ENCODE measurements around the gene CIB2.

Gene CIB2

DNA sequence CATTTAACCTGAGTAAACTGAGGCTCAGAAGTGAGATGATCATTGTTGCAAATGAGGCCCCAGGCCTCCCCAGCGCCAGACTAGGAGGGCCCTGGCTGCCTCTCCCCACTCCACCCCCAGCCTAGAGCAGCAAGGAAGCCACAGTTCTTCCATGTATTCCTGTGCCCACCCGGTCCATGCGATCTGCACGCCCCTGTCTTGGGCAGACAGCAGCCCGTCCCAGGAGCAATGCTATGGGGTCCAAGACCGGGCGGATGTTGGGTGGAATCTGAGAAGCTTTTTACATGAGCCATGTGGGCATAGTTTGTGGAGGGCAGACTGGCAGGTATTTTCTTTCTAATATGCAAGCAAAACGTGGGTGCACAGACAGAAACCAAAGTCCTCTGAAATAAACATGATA is 23.8 kb downstream of the CIB2 start:
- DNase-seq (ENCODE audit: low read depth in 2 of 2) = no peak

DNA sequence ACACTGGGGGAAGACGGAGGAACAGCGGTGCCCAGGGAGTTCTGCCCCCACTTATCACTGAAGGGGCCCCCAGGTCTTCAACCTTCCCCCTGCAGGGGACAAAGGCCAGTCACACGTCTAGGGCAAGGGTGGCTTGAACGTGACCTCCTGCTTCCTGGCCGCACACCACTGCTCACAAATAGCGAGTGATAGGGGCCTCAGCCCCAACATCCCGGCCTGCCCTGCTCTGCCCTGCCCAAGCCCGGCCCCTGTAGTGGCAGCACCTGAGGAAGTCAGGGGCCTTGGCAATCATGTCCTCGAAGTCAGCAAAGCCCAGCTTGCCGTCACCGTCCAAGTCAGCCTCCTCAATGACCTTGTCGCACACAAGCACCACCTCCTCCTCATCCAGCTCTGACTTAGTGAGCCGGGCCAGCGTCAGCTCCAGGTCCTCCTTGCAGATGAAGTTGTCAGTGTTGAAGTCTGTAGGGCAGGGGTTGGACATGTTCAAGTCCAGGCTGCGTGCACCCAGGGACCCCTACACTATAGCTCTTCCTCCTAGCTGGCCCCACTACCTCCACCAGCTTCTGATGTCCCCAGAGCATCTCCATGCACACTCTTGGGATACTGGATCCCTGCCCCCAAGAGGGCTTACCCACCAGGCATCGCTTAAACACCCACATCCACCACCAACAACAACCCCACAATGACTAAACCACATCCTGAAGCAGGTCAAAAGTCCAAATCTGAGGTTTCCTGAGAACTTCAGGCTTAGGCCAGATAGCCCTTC is 25.6 kb downstream of the CIB2 start:
- DNase-seq (ENCODE audit: low read depth in 2 of 2) = no peak

DNA sequence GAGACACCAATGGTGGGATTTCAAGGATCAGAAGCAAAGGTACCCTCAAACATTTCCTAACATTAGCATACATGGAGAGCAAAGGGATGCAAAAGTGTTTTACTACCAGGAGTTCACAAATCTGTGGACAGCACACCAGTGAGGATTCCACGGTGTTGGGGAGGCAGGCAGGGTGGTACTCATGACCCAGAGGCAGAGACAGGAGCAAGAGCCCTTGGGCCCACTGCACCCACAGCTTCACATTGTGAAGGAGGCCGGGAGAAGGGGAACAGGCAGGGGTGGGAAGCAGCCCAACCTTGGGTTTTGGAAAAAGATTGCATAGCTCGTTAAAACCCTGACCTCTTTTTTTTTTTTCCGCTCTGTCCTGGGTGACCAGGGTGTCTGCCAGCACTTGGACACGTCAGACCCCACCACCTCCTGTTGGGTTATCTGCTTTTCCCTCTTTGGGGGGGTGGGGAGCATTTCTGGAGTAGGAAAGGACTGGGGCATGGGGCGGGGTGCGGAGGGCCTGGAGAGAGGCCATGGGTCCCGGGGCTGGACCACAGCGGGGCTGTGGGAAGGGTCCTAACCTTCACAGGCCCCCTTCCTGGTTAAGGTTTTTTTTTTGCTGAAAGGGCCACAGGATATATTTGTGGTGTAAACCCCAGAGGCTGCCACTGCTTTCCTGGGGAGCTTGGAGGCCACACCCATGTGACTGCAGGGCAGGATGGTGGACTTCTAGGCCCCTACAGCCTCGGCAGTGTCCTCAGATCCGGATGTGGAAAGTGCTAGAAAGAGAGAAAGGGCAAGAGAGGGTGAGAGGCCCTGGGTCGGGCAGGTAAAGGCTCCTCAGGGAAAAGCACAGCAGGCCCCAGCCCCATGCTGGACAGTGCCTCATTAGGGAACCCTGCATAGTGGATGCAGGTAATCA is 26.4 kb downstream of the CIB2 start:
- DNase-seq (ENCODE audit: low read depth in 2 of 2) = no peak

DNA sequence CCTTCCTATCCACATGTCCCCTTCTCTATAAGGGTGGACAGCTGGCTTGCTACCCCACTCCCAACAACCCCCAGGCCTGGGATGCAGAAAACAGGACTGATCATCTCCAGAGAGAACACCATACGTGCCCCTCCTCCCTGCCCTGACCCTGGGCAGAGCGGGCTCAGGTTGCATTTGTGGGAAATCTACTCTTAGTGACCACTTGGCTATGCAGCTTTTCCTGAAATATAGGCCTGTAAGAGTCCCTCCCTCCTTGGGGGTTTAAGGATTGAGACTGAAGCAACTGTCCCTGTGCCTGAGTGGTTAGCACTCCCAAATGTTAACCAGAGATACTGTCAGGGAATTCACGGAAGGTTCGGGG is 27.1 kb downstream of the CIB2 start:
- DNase-seq (ENCODE audit: low read depth in 2 of 2) = no peak

DNA sequence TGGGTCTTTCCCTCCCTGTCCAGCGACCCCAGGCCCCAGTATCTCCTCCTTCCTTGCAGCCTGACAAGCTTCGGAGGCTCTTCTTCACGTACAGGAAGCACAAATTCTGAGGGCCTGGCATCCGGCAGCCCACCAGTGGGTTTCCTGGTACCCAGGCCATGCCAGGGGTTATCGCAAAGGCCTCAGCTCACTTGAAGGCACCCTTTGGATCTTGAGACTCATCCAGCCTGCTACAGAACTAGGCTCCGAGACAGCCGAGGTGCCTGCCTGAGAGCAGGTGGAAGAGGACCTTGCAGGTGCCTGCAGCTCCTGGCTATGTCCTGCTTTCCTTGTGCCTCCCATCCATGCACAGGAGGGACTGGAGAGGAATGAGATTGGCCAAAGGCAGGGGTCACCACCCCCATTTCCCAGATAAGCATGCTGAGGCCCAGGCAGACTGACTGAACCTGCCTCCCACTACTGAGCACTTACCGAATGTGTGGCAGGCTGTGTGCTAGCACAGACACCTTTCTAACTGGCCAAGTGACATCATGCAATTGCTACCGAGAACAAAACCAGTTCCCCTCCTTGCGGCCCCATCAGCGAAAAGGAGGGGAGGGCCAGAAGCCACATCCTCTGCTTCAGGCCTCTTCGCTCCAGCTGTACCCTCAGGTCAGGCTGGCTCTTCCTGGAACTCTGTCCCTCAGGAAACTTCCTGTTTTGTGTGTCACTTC is 27.7 kb downstream of the CIB2 start:
- peak in 1 of 2 donors; percentile 18 for DNase-seq (ENCODE audit: low read depth in 2 of 2)

DNA sequence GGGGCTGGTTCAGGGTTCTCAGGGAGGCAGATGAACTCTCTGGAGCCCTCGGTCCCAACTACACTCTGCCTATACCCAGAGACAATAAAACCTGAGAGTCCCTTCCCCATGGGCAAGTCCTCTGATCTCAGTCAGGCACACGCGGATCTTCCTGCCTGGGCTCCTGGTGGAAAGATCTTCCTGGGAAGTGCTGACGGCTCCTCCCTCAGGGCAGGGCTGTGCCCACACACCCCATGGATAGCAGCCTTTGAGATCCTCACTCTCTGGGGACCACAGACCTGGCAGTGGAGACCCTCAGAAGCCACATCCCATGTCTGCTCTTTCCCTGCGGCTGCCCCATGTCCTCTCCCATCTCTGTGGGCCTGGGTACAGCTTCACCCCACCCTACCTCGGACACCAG is 28.5 kb downstream of the CIB2 start:
- no peak for DNase-seq (ENCODE audit: low read depth in 2 of 2)

DNA sequence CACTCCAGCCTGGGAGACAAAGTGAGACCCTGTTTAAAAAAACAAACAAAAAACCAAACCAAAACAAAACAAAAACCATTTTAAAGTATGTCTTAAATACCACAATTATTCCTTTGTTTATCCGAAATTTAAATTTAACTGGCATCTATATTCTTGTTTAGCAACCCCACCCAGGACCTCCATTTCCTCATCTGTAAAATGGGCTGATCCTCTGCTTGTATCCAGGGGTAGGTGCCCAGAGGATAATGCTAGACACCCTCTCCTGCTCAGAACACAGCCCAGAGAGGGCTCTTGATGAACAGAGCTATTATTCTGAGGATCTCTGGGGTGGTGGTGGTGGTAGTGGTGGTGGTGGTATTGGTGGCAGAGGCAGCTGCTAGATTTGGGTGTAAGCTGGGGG is 29.0 kb downstream of the CIB2 start:
- no peak for DNase-seq (ENCODE audit: low read depth in 2 of 2)

DNA sequence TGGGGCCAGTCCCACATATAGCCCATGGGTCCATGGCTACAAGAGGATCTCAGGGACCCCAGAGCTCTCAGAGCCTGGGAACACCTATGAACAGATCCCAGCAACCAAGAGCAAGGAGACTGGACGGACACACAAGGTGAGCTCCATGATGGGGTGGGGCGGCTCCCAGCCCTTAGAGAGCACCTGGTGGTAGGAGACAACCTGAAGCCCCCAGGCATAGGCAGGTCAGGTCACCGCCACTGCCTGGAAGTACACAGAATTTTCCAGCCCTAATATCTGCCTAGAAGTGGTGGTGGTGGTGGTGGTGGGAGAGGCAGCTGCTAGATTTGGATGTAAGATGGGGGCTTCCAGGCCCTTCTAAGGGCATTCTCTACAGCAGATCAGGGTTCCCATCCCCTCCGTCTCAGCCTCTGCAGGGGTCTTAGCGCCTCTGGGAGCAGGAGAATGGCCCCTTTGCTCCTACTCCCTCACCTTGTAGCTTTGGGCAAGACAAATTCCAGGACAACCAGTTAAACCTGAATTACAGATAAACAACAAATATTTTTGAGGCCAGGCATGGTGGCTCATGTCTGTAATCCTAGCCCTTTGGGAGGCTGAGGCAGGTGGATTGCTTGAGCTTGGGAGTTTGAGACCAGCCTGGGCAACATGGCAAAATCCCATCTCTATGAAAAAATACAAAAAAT is 29.7 kb downstream of the CIB2 start:
- no peak for DNase-seq (ENCODE audit: low read depth in 2 of 2)

DNA sequence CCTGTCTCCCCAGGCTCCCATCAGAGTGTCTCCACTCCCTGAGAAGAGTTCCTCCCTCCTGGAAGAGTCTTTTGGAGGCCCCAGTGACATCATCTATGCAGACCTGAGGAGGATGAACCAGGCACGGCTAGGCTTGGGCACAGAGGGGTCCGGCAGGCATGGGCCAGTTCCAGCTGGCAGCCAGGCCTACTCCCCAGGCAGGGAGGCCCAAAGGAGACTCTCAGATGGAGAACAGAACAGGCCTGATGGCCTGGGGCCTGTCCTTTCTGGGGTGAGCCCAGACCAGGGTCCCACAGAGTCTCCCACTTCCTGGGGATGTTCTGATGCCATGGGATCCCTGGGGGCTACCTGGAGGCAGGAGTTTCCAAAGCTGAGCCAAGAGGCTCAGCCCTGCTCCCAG is 30.4 kb downstream of the CIB2 start:
- no peak for DNase-seq (ENCODE audit: low read depth in 2 of 2)

DNA sequence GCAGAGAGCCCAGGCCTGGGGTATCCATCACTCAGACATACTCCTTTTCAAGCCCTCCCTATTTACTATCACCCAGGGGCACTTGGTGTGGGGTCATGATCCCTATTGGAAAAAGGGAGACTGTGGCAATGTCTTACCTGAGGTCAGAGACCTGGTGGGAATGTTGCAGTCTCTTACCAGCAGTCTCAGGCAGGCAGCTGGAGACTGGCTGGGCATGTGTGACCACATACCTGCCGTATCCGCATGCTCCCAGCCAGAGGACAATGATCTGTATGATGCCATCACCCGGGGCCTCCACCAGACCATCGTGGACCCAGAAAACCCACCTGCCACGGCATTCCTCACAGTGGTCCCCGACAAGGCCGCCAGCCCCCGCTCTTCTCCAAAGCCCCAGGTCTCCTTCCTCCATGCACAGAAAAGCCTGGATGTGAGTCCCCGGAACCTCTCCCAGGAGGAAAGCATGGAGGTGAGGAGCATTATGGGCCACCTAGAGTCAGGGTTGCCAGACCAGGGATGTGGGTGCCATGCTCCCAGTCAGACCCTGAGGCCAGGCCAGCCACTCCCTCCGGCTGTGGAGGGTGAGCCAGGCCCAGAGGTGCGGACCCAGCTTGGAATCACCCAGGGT is 33.0 kb downstream of the CIB2 start:
- no peak for DNase-seq (ENCODE audit: low read depth in 2 of 2)

DNA sequence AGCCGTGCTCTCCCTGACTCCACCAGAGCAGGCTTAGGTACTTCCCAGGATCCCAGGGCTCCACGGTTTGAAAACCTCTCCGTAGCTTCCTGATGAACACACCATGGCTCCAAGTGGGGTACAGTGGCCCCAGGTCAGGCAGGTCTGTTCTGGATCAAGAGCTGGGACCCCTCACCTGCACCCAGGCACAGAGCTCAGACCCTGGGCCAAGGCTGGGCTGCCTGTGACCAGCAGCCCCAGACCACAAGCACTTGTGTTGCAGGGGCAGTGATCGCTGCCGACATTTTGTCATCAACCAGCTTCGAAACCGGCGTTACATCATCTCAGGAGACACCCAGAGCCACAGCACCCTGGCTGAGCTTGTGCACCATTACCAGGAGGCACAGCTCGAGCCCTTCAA is 33.6 kb downstream of the CIB2 start:
- no peak for DNase-seq (ENCODE audit: low read depth in 2 of 2)

DNA sequence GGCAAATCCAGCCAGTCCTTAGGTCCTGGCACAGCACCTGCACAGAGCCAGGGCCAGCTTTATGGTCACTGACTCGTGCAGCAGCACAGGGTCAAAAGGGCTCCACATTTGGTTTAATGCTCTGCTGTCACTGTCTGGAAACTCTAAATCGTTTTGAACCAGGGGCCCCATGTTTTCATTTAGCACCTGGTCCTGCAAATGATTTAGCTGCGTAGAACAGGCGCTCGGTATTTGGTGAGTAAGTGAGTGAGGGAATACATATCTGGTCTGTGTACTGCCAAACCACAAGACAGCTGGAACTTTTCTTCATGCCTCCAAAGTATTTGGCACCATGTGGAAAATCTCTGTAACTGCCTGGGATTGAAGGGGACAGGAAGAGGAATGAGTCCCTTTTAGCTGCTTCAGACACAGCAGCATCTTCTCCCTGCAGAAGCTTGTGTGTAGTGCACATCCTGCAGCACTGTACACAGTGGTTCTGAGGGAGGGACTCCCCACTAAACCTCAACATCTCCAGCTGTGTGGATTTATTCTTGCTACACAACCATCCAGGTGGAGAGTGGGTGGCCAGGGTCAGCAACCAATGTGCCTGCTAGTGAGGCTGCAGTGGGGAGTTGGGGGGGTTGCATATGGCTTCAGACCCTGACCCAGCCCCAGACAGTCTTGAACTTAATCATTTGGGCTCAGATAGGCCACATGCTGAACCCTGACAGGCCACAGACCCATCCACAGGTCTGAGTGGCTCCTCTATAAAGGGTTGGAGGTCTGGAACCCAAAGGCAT is 37.8 kb downstream of the CIB2 start:
- no peak for DNase-seq (ENCODE audit: low read depth in 2 of 2)

DNA sequence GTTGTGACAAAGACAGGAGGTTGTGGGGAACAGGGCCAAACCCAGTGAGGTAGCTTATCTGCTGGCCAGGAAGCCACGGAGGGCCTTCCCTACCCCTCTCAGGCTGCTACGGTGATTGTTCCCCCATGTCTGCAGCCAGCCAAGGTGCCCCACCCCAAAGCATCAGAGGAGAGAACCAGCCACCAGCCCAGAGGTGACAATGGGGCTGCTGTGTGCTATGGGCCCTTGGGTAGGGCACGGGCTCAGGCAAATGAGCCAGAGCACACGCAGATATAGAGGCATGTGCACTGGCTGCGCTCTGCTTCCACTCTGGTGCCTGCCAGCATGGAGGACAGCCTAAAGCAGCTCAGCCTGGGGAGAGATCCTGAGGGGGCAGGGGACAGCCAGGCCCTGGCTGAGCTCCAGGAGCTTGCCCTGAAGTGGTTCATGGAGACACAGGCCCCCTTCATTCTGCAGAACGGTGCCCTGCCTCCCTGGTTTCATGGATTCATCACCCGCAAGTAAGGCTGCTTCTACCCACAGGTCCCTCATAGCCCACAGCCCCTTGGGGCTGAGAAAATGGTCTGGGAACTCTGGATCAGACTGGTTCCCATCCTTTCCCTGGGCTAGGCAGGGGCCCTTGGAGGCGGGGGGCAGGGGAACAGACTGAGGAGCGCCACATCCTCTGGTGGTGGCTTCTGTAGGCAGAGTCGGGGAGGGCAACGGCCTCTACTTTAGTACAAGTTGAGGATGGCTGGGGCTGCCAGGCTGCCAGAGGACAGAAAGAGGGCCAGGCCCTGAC is 38.8 kb downstream of the CIB2 start, which contains the start of gene SH2D7:
Gene SH2D7 (plus strand): TSS at position 301 of the 781 bp plus-strand sequence. CDS start 24 bp downstream, at position 325.
- DNase-seq (ENCODE audit: low read depth in 2 of 2) = no peak

DNA sequence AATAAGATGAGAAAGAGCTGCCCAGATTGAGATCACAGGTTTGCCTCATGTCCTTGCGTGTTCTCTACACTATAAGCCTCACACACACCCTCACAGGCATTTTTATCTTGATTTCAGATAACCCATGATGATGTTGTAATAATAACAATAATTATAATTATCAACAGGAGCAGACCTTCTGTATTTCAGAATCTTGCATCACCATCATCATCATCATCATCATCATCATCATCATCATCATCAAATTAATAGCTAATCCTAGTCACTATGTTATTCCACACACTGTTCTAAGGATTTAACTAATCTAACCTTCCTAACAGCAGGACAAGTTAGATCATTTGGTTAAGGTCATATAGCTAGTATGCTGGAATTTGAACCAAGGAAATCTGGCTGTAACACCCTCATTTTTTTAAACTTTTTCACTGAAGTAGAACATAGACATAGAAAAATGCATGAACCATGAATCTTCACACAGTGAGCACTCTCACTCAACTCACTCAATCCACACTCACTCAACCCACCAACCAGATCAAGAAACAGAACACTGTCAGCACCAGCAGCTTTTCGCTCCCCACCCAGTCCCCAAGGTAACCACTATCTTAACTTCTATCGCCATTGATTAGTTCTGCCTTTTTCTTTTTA is 40.7 kb downstream of the CIB2 start:
- DNase-seq (ENCODE audit: low read depth in 2 of 2) = no peak

DNA sequence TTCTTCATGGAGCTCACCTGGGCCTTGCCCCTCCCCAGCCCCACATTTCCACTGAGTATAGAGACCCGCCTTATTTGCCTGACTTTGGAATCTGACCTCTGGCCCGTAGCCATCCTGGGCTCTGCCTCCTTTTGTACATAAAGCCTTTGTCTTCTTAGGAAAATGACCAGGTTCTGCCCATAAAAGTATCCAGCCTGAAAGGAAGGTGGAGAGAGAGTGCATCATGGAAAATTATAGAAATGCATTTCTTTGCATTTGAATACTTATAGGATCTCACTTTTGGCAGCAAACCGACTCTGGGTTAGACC is 42.5 kb downstream of the CIB2 start:
- no peak for DNase-seq (ENCODE audit: low read depth in 2 of 2)

DNA sequence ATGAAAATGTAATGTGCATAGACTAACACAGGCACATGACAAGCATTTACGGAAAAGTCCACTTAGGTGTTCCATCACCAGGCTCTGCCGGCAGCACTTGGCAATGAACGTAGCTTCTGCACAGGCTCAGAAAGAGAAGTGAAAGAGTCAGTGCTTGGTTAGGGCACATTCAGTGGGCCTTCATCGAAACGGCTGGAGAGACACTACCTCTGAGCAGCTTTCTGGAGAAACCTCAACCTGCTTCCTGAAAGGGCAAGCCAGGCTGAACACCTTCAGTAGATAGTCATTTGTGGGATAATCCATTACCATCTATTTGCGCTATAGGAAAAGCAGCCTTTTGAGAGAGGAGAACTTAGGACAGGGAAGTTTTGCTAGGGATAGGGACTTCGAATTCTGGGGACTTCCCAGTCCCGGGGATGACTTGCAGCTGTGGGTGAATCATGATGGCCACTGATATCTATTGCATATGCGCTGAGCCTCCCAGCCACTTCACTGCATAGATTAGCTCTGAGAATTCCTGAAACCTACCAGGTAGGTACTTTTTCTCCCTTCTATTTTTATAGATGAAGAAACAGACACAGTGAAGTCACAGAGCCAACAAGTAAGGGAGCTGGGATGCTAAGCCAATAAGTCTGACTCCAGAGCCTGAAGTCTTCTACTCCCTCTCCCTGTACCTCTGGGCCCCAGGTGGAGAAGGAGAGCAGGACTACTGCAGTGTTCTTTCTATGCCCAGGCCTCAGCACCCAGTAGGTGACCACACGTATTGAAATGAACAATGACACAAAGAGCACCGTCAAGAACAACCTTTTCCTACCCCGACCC is 43.1 kb downstream of the CIB2 start:
- no peak for DNase-seq (ENCODE audit: low read depth in 2 of 2)

DNA sequence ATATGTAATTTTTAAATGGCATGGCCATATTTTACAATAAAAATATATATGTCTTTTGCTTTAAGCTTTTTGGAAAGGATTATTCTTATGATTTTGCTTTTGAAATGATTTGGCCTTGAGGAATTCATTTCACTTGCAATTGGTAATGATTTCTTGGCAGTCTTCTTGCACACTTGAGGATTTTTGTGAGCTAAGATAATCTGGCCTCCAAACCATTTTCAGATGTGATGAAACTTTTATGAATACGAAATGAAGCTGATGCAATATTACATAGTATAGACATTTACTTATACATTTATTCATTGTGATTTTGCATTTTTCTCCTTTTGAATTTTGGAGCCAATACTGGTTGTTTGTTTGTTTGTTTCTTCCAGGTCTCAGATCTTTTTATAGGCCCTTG is 45.3 kb downstream of the CIB2 start:
- DNase-seq (ENCODE audit: low read depth in 2 of 2) = no peak

DNA sequence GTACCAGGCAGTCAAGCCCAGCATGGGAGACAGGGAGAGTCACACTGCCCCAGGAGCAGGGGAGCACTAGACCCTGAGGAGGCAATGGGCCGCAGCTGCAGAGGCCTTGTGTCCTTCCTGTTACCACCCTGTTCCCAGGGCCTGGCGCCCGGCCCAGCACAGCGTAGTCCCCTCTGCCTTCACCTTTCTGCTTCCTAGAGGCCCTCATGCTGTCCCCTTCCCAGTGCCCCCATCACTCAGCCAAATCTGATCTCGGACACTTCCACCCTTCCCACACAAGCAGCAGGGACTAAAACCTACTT is 46.8 kb downstream of the CIB2 start:
- DNase-seq (ENCODE audit: low read depth in 2 of 2) = no peak

Data from stimulated activated CD4-positive, alpha-beta T cell treated with anti-CD3 and anti-CD28 coated beads, Interleukin-1b, Interleukin-23, amount 100 ng/mL, for 4 hours (primary cell).